ENCODE measurements around the gene GGT5.
A peak's percentile ranks its signal among the peaks of the same experiment; 100 is the strongest.
"Not testable (repeated sequence)": the region's sequence is repeated elsewhere in the genome, so short reads cannot be mapped to it uniquely, and the experiment has no call there.

GGT5 gene

GRCh38 chr22:24245030-24245431, at the start of gene GGT5:
TSS of gene GGT5 (minus strand) at chr22:24245082. CDS start at chr22:24244725, 357 bp downstream.
- not testable (repeated sequence) for DNase-seq

GRCh38 chr22:24292202-24292830, 47.4 kb upstream of the GGT5 start:
- DNase-seq, result not testable (repeated sequence)

GRCh38 chr22:24291515-24292201, 46.8 kb upstream of the GGT5 start:
- no peak for DNase-seq

- no peak for DNase-seq
Observed at GRCh38 chr22:24290459-24290858, 45.6 kb upstream of the GGT5 start.

- DNase-seq, result peak; percentile 37
Observed at GRCh38 chr22:24289741-24290163, 44.9 kb upstream of the GGT5 start.

GRCh38 chr22:24289114-24289513, 44.2 kb upstream of the GGT5 start:
- no peak for DNase-seq

- DNase-seq, result not testable (repeated sequence)
Observed at GRCh38 chr22:24287801-24288200, 42.9 kb upstream of the GGT5 start.

- DNase-seq, result not testable (repeated sequence)
Observed at GRCh38 chr22:24287212-24287611, 42.3 kb upstream of the GGT5 start.

- DNase-seq, result no peak
Observed at GRCh38 chr22:24285245-24285644, 40.4 kb upstream of the GGT5 start.

- no peak for DNase-seq
Observed at GRCh38 chr22:24284747-24285203, 39.9 kb upstream of the GGT5 start.

GRCh38 chr22:24282401-24282800, 37.5 kb upstream of the GGT5 start:
- no peak for DNase-seq

- DNase-seq, result not testable (repeated sequence)
Observed at GRCh38 chr22:24280363-24280762, 35.5 kb upstream of the GGT5 start.

- not testable (repeated sequence) for DNase-seq
Observed at GRCh38 chr22:24274696-24275405, 30.0 kb upstream of the GGT5 start.

GRCh38 chr22:24273906-24274305, 29.0 kb upstream of the GGT5 start:
- DNase-seq, result not testable (repeated sequence)

- DNase-seq, result not testable (repeated sequence)
Observed at GRCh38 chr22:24273031-24273430, 28.1 kb upstream of the GGT5 start.

- no peak for DNase-seq
Observed at GRCh38 chr22:24271386-24271854, 26.5 kb upstream of the GGT5 start.

GRCh38 chr22:24270556-24271385, 25.9 kb upstream of the GGT5 start, which contains the start of gene SPECC1L:
TSS of gene SPECC1L (plus strand) at chr22:24270831. CDS start at chr22:24302232, 31,401 bp downstream.
- DNase-seq, result peak; percentile 26

- DNase-seq, result not testable (repeated sequence)
Observed at GRCh38 chr22:24266495-24266894, 21.6 kb upstream of the GGT5 start.

GRCh38 chr22:24265734-24266133, 20.9 kb upstream of the GGT5 start:
- DNase-seq, result no peak

- DNase-seq, result not testable (repeated sequence)
Observed at GRCh38 chr22:24264329-24264896, 19.5 kb upstream of the GGT5 start.

- DNase-seq, result not testable (repeated sequence)
Observed at GRCh38 chr22:24263479-24263878, 18.6 kb upstream of the GGT5 start.

GRCh38 chr22:24262185-24262749, 17.4 kb upstream of the GGT5 start:
- not testable (repeated sequence) for DNase-seq
